ENCODE data around the gene GRID1. TPM values are rescaled to one million over a fixed set of nuclear protein-coding genes. Genes with fewer than 3 reads are reported as not detected.

Gene GRID1
- total RNA-seq, 1 donor from 2014 or later, result 0.20 TPM

GRCh38 chr10:86230557-86231180, 135.9 kb downstream of the GRID1 start:
- DNase-seq (ENCODE audit: low read depth), result no peak

- DNase-seq (ENCODE audit: low read depth), result no peak
These were observed 136.6 kb downstream of the GRID1 start for GRCh38 chr10:86229811-86230556.

- peak; percentile 21 for DNase-seq (ENCODE audit: low read depth)
These were observed 137.2 kb downstream of the GRID1 start for GRCh38 chr10:86229376-86229775.

- no peak for DNase-seq (ENCODE audit: low read depth)
These were observed 138.9 kb downstream of the GRID1 start for GRCh38 chr10:86227501-86228258.

- DNase-seq (ENCODE audit: low read depth), result no peak
These were observed 139.8 kb downstream of the GRID1 start for GRCh38 chr10:86226781-86227201.

- no peak for DNase-seq (ENCODE audit: low read depth)
These were observed 140.6 kb downstream of the GRID1 start for GRCh38 chr10:86226016-86226415.

- DNase-seq (ENCODE audit: low read depth), result peak; percentile 90
These were observed 141.4 kb downstream of the GRID1 start for GRCh38 chr10:86225103-86225782.

GRCh38 chr10:86224354-86225102, 142.1 kb downstream of the GRID1 start:
- DNase-seq (ENCODE audit: low read depth), result peak; percentile 44

- DNase-seq (ENCODE audit: low read depth), result no peak
These were observed 143.3 kb downstream of the GRID1 start for GRCh38 chr10:86223256-86223655.

- DNase-seq (ENCODE audit: low read depth), result no peak
These were observed 143.9 kb downstream of the GRID1 start for GRCh38 chr10:86222687-86223086.

- DNase-seq (ENCODE audit: low read depth), result no peak
These were observed 144.3 kb downstream of the GRID1 start for GRCh38 chr10:86222336-86222650.

- DNase-seq (ENCODE audit: low read depth), result no peak
These were observed 144.9 kb downstream of the GRID1 start for GRCh38 chr10:86221442-86222335.

GRCh38 chr10:86220626-86221025, 146.0 kb downstream of the GRID1 start:
- no peak for DNase-seq (ENCODE audit: low read depth)

GRCh38 chr10:86219271-86219670, 147.3 kb downstream of the GRID1 start:
- no peak for DNase-seq (ENCODE audit: low read depth)

- DNase-seq (ENCODE audit: low read depth), result no peak
These were observed 147.8 kb downstream of the GRID1 start for GRCh38 chr10:86218842-86219241.

- DNase-seq (ENCODE audit: low read depth), result no peak
These were observed 148.4 kb downstream of the GRID1 start for GRCh38 chr10:86218160-86218559.

- DNase-seq (ENCODE audit: low read depth), result no peak
These were observed 149.1 kb downstream of the GRID1 start for GRCh38 chr10:86217371-86218080.

- no peak for DNase-seq (ENCODE audit: low read depth)
These were observed 149.7 kb downstream of the GRID1 start for GRCh38 chr10:86216886-86217285.

- no peak for DNase-seq (ENCODE audit: low read depth)
These were observed 150.9 kb downstream of the GRID1 start for GRCh38 chr10:86215712-86216111.

GRCh38 chr10:86215046-86215445, 151.5 kb downstream of the GRID1 start:
- no peak for DNase-seq (ENCODE audit: low read depth)
